ENCODE results near the gene MAP3K12.
"Not testable (repeated sequence)": the region's sequence is repeated elsewhere in the genome, so short reads cannot be mapped to it uniquely, and the experiment has no call there.

Gene MAP3K12

DNA sequence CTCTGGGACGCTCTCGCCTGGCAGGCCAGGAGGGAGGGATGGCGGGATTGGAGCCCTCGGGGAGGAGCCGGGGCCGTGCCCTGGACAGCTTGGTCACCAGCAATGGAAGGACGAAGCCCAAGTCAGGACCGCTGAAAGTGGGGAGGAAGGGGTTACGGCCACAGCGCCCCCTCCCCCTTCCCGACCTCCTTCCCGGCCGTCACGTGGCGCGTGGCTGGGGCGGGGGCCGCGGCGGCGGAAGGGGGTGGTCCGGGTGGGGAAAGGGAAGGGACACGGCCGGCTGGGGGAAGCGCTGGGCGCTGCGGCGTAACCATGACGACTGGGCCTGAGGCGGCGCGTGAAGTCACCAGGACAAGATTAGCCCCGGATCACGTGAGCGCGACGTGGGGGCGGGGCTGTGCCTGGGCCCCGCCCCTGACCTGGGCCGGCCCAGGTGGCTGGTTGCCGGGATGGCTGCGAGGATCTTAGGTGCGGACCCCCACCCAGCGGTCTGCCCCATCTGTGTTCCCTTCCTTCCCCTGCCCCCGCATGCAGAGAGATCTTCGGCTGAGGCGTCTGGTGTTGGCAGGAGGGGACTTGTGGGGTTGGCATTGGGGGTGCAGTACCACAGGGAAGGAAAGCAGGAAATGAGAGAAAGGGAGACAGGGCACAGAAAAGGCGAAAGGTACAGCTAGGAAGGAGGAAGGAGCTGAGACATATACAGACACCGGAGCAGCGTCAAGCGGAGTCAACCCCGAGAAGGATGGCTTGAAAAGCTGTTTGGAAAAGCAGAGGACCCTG is 6.2 kb downstream of the MAP3K12 start:
- DNase-seq (ENCODE audit: low spot score), result peak; percentile 98

DNA sequence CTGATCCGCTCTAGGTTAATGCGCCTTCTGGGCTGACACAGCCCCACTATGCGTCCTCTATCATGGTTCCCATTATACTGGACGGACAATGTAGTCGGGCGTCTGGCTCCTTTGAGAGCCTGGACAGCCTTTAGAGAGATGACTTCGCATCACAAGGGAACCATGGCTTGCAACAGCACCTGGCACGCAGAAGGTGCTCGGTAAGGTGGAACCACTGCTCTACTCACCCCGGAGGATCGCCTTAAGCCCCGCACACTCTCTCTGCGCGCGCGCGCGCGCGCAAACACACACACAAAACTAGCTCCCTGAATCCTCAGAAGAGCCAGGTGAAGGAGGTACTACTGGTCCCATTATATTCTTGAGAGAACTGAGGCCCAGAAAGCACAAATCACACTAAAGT is 7.1 kb downstream of the MAP3K12 start:
- no peak for DNase-seq (ENCODE audit: low spot score)

DNA sequence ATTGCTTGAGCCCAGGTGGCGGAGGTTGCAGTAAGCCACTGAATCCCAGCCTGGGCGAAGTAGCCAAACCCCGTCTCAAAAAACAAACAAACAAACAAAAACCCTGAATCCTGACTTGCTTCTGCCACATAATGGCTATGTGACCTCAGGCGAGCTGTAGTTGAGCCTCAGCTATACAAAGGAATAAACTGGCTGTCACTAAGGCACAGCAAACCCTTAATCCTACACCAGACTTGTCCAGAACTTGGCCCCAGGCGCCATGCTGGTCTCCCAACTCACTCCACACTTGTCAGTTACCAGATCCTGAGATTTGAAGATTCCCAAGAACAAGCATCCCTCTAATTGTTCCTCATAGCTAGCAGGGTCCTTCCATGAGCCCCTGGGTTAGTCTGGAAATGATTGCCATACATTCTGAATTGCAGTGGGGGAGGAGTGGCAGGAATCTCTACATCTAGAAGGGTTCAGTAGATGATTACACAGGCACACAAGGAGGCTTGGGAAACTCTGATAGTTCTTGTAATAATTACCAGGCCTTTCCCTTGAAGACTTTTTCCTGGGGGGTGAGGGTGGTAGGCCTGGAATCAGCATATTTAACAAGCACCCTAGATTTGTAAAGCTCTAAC is 9.9 kb downstream of the MAP3K12 start:
- DNase-seq (ENCODE audit: low spot score), result no peak

DNA sequence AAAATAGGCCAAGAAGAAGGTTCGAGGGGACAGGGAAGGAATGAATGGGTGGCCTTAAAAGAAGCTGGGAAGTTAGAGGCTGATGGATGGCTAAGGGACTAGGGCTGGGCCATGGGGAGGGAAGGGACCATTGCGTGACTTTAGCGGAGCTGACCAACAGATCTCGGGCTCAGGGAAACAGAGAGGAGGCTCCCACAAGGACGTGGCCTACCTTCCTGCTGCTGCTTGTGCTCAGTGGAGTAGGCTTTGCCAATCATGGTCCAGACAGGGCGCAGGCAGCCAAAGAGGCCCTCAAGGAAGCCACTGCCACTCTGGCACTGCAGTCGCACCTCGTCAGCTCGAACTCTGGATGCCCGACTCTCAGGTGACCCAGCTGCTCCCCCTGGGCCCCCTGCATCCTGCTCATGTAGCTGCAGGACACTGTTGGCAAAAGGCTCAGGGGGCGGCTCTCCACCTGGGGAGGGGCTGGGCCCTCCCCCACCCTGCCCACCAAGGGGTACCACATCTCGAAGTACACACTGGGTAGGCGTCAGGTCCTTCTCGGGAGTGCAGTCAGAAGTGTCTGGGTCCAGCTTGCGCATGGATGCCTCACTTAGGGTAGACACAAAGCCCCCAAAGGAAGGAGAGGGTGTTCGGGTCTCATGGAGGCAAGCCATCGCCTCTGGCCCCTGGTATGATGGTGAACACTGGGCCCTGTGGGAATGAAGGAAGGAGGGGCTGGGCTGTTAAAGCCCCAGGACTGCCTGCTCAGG is 12.3 kb downstream of the MAP3K12 start:
- no peak for DNase-seq (ENCODE audit: low spot score)

DNA sequence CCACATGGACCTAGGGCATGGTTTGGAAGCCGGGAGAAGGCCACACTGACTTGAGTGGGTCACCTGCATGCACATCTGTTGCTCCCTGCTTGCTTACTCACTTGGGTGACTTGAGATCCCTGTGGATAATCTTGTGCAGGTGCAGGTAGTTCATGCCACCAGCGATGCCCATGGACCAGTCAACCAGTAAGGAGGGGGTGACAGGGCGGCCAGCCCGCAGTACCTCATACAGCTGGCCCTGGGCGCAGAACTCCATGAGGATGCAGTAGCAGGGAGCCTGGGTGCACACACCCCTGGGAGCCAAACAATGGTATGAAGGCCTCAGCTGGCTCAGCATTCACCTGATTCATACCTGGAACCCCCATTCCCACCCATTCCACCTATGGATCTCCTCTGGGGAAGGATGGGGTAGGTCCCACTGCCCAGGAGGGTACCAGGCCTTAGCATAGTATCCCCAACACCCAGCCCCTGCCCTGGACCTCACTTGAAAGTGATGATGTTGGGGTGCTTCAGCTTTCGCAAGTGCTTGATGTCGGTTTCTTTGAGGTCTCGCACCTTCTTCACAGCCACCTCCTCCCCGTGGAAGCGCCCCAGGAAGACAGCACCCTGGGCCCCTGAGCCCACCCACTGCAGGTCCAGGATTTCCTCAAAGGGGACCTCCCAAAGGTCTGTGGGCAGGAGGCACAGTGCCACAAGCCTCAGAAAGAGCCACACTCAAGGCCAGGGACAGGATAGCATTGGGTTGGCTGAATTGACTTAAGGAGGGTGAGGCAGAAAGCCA is 13.1 kb downstream of the MAP3K12 start:
- no peak for DNase-seq (ENCODE audit: low spot score)

DNA sequence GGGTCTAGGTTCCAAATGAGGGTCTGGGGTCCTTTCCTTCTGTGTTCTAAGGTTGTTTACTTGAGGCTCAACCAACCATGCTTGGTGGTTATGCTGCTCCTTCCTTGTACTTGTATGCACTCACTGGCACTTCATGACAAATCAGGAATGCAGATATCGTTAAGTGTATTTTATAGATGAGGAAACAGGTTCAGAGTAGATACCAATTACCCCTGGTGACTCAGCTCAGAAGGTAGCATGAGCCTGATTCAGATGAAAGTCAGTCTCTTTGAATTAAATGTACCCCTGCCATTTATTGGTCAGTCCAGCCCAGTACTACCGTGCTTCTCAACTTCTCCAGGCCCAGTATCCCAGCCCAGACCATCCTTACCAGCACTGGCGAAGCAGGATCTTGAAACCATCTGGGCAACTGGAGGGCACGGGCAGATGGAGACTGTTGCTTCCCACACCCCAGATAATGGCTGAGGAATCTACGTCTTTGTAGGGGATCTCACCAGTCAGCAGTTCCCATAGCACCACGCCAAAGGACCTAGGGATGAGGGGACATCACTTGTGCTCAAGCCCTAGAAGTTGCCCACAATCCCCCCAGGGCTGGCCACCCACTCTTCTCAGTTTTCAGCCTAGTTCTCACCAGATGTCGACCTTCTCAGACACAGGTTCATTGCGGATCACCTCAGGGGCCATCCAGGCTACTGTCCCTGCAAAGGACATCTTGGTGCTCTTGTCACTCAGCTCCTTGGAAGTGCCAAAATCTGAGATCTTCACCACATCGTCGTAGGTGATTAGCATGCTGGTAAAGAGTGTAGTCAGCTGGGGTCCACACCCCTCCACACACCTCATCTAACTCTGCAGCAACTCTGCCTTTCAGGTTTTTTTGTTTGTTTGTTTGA is 14.3 kb downstream of the MAP3K12 start:
- DNase-seq (ENCODE audit: low spot score), result no peak

DNA sequence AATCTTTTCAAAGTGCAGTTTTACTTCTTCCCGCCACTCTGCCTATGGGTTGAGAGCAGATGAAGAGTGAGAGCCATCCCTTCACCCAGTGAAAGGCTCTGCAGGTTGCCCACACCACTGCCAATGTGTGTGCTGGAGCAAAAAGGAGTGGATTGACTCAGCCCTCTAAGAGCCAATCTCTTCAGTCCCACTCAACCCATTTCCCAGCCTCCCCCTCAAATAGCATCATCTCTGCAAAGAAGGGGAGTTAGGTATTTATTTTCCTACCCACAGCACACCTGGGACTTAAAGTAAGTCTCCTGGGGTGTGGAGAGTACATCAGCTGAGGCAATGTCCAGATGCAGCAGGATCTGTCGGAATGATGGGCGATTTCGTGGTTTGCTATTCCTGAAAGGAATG is 15.3 kb downstream of the MAP3K12 start:
- DNase-seq (ENCODE audit: low spot score), result no peak

DNA sequence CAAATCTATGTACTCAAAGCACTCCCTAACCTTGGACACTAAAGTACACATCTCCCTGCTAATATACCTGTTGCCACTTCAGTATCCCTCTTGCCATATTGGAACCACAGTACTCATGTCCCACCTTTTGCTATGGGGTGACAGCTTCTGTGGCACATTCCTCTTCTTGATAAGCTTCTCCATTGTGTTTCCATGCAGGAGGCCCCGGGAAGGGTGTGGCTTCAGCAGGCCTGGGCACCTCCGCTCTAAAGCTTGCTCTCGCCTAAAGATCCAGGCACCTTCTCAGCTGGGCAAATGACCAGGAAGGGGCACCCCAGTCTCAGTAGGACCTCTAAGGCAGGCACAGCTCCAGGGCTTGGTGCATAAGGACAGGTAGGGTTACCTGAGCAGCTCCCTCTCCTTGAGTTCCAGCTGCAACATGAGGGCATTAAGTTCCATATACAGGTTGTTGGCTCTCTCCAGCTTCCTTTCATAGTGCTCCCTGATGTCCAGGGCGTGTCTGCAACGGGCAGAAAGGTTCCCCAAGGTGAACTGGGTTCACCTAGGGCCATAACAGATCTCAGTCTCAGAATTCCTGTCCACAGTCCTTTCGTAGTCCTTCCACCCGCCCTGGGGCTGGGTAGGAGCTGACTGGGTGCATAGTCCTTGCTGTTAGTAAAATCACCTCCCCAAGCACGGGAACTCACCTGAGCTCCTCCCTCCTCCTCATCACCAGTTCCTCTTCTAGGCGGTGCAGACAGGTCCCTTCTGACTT is 15.9 kb downstream of the MAP3K12 start:
- no peak for DNase-seq (ENCODE audit: low spot score)

DNA sequence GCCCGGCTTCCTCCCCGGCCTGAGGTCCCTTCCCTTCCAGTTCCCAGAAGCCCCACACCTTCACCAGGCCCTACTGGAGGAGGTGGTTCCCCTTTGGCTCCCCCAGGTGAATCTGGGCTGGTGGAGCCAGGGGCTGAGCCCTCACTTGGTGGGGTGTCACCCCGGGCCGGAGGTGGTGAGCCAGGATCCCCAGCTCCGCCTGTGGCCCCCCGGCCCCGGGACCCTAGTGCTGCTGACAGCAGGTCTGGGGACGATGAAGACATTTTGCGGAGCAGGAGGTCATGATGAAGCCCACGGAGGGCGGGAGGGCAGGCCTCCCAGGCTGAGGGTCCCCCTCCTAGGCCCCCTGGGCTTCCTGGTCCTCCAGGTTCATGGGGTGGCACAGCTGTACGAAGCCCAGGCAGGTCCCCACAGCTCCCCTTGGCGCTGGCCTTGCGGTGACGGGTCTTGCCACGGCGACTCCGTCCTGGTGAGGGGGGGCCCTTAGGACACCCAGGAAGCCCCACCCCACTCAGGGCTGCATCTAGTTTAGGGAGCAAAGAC is 16.6 kb downstream of the MAP3K12 start:
- DNase-seq (ENCODE audit: low spot score), result no peak

DNA sequence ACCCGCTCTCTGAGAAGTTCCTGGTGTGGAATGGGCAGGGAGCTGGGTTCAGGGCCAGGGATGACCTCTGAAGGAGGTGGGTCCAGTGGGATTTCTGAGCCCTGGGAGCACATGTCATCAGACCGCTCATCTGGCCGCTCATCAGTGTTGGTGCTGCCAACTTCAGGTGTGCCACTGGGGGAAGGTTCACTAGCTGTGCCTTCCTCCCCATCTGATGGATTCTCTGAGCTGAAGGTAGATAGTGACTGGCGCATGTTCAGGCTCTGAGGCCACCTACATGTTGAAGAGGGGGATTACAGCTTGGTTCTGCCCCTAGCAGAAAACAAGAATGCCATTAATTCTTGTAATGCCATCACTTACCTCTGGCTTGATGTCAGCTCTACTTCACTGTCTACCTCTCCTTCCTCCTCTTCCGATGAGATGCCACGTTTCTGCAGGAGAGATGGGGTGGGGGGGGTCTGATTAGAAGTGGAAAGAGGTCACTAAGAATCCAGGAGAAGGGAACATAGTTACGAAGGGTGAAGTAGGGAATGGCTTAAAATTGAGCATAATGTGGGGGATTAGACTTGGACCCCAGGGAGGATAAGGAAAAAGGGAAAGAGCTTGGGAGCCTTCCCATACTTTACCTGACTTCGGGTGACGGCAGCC is 17.2 kb downstream of the MAP3K12 start:
- DNase-seq (ENCODE audit: low spot score), result no peak

DNA sequence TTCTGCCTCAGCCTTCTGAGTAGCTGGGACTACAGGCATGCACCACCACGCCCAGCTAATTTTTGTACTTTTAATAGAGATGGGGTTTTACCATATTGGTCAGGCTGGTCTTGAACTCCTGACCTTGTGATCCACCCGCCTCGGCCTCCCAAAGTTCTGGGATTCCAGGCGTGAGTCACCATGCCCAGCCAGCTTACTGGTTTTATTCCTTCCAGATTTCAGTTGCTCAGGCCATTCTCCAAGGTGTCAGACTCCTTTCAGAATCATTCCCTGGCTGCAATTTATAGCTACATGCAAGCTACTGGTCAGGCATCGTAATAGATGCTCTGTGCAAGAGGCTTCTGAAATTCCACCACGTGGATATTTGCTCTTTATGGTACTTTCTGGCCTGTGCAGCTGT is 17.8 kb downstream of the MAP3K12 start:
- not testable (repeated sequence) for DNase-seq (ENCODE audit: low spot score)

DNA sequence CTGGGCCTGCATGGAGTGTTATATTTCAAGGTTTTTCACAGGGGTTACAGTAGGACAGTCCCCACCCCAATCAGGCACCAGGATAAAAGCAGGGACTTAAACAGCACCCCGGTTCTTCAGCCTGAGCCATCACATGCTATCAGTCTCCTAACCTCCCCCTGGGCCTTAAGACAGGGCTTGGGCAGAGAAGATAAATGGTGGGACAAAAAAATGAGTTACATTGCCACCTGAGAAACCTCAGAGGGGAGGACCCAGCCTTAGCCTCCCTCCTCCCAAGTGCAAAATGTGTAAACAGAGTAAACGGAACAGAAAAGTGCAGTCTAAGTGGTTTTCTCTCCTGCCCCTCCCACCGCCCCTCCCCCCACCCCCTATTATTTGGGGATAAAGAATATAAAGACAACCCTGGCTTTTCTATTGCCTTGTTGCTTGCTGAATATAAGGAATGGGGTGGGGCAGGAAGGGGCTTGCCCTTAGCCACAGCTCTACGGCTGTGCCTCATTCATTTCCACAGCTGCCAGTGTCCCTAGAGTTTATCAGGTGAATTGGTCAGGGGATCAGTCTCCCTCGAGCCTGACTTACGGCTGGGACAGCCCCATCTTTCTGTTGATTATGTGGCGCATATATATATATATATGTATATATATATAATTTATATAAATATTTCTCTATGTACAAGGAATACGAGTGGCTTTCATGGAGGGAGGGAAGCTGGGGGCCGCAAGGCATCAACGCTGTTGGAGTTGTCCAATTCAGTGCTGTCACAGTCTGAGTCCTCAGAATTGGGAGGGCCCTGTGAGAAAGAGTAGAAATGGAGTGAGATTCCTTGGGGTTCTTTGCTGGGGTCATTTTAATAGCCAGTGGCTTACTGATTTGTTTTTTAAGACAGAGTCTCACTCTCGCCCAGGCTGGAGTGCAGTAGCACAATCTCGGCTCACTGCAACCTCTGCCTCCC is 18.5 kb downstream of the MAP3K12 start:
- DNase-seq (ENCODE audit: low spot score), result no peak

DNA sequence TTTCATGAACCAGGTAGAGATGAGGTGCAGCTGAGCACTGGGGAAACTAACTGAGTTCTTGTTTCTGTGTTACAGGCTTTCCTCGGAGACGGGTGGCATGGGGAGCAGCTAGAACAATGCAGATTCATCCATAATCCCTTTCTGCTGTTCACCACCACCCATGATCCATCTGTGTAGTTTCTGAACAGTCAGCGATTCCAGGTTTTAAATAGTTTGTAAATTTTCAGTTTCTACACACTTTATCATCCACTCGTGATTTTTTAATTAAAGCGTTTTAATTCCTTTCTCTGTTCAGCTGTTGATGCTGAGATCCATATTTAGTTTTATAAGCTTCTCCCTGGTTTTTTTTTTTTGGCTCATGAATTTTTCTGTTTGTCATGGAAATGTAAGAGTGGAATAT is 19.9 kb downstream of the MAP3K12 start:
- DNase-seq (ENCODE audit: low spot score), result no peak

DNA sequence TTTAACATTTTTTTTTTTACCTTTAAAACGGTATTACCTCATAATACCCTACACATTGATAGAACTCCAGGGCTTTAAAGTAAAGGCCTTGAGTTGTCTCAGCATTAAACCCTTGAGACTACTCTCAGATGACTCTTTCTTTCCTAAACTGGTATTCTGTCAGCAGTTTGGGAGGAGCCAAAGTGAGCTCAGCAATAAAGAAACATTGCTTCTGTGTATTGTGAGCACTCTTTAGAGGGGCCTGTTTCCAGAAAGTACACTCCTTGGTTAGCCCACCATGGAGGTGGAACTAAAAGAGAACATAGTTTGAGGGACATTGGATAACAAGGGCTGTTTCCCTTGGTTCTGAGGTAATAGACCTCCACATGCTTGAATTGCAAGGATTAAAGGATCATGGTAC is 20.4 kb downstream of the MAP3K12 start:
- DNase-seq (ENCODE audit: low spot score), result no peak

DNA sequence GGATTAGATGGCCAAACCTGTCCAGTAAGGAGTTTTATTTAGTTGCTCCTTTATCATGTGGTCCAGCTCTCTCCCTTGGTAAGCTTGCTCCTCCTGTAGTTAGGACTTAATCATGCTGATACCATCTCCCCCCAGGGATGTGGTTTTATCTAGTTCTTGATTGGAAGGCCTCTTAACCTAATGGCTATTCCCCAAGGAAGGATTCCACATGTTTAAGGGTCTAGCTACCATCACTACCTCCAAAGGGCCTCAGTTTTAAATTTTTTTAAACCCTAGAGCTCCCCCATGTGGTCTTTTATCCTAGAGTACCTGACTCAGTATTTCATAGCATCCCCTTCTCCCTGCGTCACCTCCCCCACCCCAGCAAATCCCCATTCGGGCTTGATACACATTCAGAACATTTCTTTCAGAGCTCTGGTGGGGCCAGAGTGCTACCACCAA is 22.5 kb downstream of the MAP3K12 start:
- DNase-seq (ENCODE audit: low spot score), result no peak

DNA sequence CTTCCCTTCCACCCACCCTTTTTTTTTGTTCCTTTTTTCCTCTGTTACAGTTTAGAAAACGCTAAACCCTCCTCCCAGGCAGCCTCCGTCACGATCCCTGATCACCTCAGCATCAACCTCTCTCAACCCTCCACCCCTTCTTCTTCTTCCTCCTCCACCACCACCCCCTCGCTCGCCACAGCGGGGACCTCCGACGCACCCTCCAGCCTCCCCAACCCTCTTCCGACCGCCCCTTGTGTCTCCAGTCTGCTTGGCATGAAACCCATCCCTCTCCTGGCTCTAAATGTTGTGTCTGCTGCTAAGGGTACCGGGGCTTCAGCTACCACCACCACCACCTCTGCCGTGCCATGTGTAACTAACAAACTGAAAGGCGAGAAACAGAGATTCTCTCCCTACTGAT is 24.4 kb downstream of the MAP3K12 start:
- no peak for DNase-seq (ENCODE audit: low spot score)

DNA sequence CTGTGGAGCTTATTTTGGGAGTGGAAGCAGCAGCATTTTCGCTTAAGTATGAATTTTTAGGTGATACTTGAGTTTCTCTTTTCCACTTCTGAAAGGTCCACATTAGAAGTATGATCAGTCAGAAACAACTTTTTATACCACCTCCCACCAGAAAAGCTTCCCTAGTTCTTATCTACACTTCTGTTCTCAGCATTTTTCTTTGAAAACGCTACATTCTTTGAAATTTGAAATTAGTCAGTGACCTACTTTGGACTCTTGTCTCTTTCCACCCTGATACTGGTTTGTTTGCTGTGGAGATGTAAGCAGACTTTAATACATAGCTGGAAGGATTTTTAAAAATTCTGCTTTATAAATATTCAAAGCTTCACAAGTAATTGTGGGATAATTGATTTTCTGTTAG is 25.2 kb downstream of the MAP3K12 start:
- no peak for DNase-seq (ENCODE audit: low spot score)

DNA sequence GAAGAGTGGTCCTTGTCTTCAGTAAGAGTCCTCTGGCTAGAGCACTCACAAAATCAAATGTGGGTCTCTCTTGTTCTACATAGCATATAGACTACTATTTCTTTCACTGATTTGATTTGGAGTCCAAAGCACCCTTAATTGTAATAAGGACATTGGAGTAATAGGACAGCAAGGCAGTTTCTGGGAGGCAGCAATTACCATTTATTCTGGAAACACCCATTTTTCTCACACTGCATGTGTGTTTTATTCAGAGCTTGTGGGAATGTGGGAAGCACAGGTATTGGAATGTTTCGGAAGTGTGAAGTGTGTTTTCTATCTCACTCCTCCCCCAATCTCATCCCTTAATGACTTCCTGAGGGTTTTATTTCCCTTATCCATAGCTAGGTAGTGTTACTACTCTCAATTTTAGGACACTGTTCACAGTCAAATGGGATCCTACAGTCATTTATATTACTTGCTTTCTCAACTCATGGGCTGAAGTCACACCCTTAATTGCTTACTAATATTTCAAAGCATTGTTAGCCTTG is 27.1 kb downstream of the MAP3K12 start:
- no peak for DNase-seq (ENCODE audit: low spot score)

Data from Ammon's horn (tissue), 1 donor.